Ishikawa (cell line): ENCODE results near the gene TRAF4.
A peak's percentile ranks its signal among the peaks of the same experiment; 100 is the strongest.

ENCODE experiments used
- CEBPB ChIP-seq: IDR thresholded peaks from 2 replicates; pipeline ENCODE4 v1.6.1; 2012
- CREB1 ChIP-seq: IDR thresholded peaks from 2 replicates; pipeline ENCODE4 v1.6.1; 2012; ENCODE audit warnings: low read depth
- EP300 ChIP-seq: IDR thresholded peaks from 2 replicates; pipeline ENCODE4 v1.6.1; 2012; ENCODE audit warnings: borderline replicate concordance
- MAX ChIP-seq: IDR thresholded peaks from 2 replicates; pipeline ENCODE4 v1.6.1; 2012
- RAD21 ChIP-seq: IDR thresholded peaks from 2 replicates; pipeline ENCODE4 v1.6.1; 2012; ENCODE audit warnings: low read depth
- TAF1 ChIP-seq: IDR thresholded peaks from 2 replicates; pipeline ENCODE4 v1.6.1; 2012; ENCODE audit warnings: low read depth, mild to moderate bottlenecking
- YY1 ChIP-seq: IDR thresholded peaks from 2 replicates; pipeline ENCODE4 v1.6.1; 2012; ENCODE audit warnings: low read depth
- TF ChIP-seq, protein P1 (sequence below): IDR thresholded peaks from 2 replicates; pipeline ENCODE4 v1.6.1; 2012

- TF ChIP-seq MAX (peak; percentile 88; the same call in 1 of the 2 replicates), TAF1 (no peak), EP300 (no peak), CREB1 (peak; percentile 90), RAD21 (no peak), CEBPB (no peak), YY1 (peak; percentile 73)
- TF ChIP-seq, protein P1, sequence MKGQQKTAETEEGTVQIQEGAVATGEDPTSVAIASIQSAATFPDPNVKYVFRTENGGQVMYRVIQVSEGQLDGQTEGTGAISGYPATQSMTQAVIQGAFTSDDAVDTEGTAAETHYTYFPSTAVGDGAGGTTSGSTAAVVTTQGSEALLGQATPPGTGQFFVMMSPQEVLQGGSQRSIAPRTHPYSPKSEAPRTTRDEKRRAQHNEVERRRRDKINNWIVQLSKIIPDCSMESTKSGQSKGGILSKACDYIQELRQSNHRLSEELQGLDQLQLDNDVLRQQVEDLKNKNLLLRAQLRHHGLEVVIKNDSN = no peak
These were observed 527 bp downstream of the TRAF4 start for GRCh38 chr17:28744104-28744971.
